K562 (cell line): ENCODE data around the gene PRCC. TPM values are rescaled to one million over a fixed set of nuclear protein-coding genes. Genes with fewer than 3 reads are reported as not detected.

Experiments
- CBX2 ChIP-seq: fragments of 200-600 bp; sonication (generic); IDR thresholded peaks from one replicate; pipeline ENCODE4 v1.6.1; 2012; ENCODE audit warnings: mild to moderate bottlenecking, low read length, inconsistent platforms; ENCODE audit not compliant: insufficient read depth, poor library complexity, severe bottlenecking
- CEBPG ChIP-seq, 3 experiments: fragments of 200-800 bp in 1 of 3; sonication (Bioruptor generic) in 1 of 3; sonication (generic) in 1 of 3; formaldehyde crosslinking in 1 of 3; IDR thresholded peaks in 2 of 3; conservative IDR thresholded peaks in 1 of 3; 2 replicates each; pipeline versions ENCODE4 v1.6.1 to v1.8.0; 2016 to 2022; ENCODE audit warnings: missing compliant biosample characterization in 2 of 3, missing genetic modification characterization in 2 of 3, mild to moderate bottlenecking in 1 of 3, missing genetic modification reagents in 1 of 3
- CHD1 ChIP-seq: fragments of 200-600 bp; sonication (generic); IDR thresholded peaks from one replicate; pipeline ENCODE4 v1.6.1; 2012; ENCODE audit warnings: mild to moderate bottlenecking, moderate library complexity, low read length, inconsistent platforms
- E2F6 ChIP-seq, 2 experiments: IDR thresholded peaks; 2 replicates each; pipeline ENCODE4 v1.6.1; 2011; ENCODE audit warnings: borderline replicate concordance in 1 of 2, control low read depth in 1 of 2, low read depth in 1 of 2, low read length in 1 of 2, mild to moderate bottlenecking in 1 of 2, mixed read lengths in 1 of 2, moderate library complexity in 1 of 2; ENCODE audit not compliant: insufficient read depth in 1 of 2, insufficient read length in 1 of 2, poor library complexity in 1 of 2, severe bottlenecking in 1 of 2; ENCODE audit errors: extremely low read depth in 1 of 2
- ID3 ChIP-seq, 2 experiments: fragments of 250-450 bp in 1 of 2; fragments of 450-650 bp in 1 of 2; sonication (Bioruptor Pico) in 1 of 2; IDR thresholded peaks; 2 replicates each; pipeline versions ENCODE4 v1.6.1 to v1.8.0; 2016 to 2021; ENCODE audit warnings: mild to moderate bottlenecking in 2 of 2, moderate library complexity in 2 of 2, missing compliant biosample characterization in 1 of 2, missing genetic modification characterization in 1 of 2
- IFI16 ChIP-seq: fragments of 250-450 bp; sonication (Bioruptor Pico); IDR thresholded peaks from 2 replicates; pipeline ENCODE4 v2.1.2; 2022; ENCODE audit warnings: mild to moderate bottlenecking, inconsistent platforms
- MLLT1 ChIP-seq, 2 experiments: fragments of 450-650 bp; IDR thresholded peaks; 2 replicates each; pipeline ENCODE4 v1.6.1; 2016
- MYNN ChIP-seq, 2 experiments: sonication (generic); formaldehyde crosslinking in 1 of 2; IDR thresholded peaks; 2 replicates each; pipeline versions ENCODE4 v1.5.0 to v1.6.1; 2016 to 2020; ENCODE audit warnings: antibody characterized with exemption in 1 of 2, missing genetic modification reagents in 1 of 2
- RBFOX2 ChIP-seq: fragments of 200-400 bp; formaldehyde crosslinking; IDR thresholded peaks from 2 replicates; pipeline ENCODE4 v1.6.1; 2017; ENCODE audit warnings: low read depth, mild to moderate bottlenecking, low read length, moderate library complexity
- RBM15 ChIP-seq: fragments of 200-400 bp; formaldehyde crosslinking; IDR thresholded peaks from 2 replicates; pipeline ENCODE4 v1.6.1; 2018; ENCODE audit warnings: mild to moderate bottlenecking, low read length, moderate library complexity; ENCODE audit not compliant: insufficient read depth
- RHOXF2B ChIP-seq: fragments of 250-450 bp; sonication (Bioruptor Pico); conservative IDR thresholded peaks from 2 replicates; pipeline ENCODE4 v1.5.1; 2021
- SFPQ ChIP-seq: fragments of 200-400 bp; formaldehyde crosslinking; IDR thresholded peaks from 2 replicates; pipeline ENCODE4 v1.6.1; 2017; ENCODE audit warnings: mild to moderate bottlenecking, low read depth, low read length, moderate library complexity
- SIN3A ChIP-seq, 2 experiments: fragments of 150-350 bp in 1 of 2; IDR thresholded peaks; 2 replicates each; pipeline ENCODE4 v1.6.1; 2011 to 2016; ENCODE audit warnings: borderline replicate concordance in 2 of 2, low read depth in 2 of 2, low read length in 2 of 2, mild to moderate bottlenecking in 2 of 2, moderate library complexity in 2 of 2; ENCODE audit not compliant: control insufficient read depth in 1 of 2
- SMAD4 ChIP-seq: fragments of 250-450 bp; sonication (Bioruptor Pico); conservative IDR thresholded peaks from 2 replicates; pipeline ENCODE4 v1.8.0; 2021; ENCODE audit warnings: inconsistent platforms, mild to moderate bottlenecking, moderate library complexity
- TBP ChIP-seq: optimal IDR thresholded peaks from 2 replicates; pipeline ENCODE3; 2011; ENCODE audit warnings: low read depth, low read length, improper control_type of control experiment
- ZFX ChIP-seq: sonication (generic); formaldehyde crosslinking; IDR thresholded peaks from 2 replicates; pipeline ENCODE4 v1.8.0; 2022; ENCODE audit warnings: mild to moderate bottlenecking, missing genetic modification reagents, moderate library complexity
- ZNF146 ChIP-seq: IDR thresholded peaks from one replicate; pipeline ENCODE4 v1.6.1; 2018; ENCODE audit warnings: missing compliant biosample characterization; ENCODE audit not compliant: unreplicated experiment
- ZNF511 ChIP-seq: sonication (generic); formaldehyde crosslinking; IDR thresholded peaks from 2 replicates; pipeline ENCODE4 v1.8.0; 2022; ENCODE audit warnings: mild to moderate bottlenecking, missing genetic modification reagents
- polyA plus RNA-seq, 8 experiments: library from polyadenylated mRNA; depleted of rRNA in 4 of 8; stranded (reverse) in 5 of 8; unstranded in 3 of 8; fragments of >200 nt; fragmentation: Nextera tagmentation in 2 of 8; fragmentation: Illumina TruSeq in 1 of 8; extraction: Ambion mirVana in 2 of 8; extraction: Trizol in 1 of 8; gene quantifications; 2 replicates each; pipeline versions ENCODE4 v1.2.1 to v1.2.3, GENCODE V29; 2011 to 2014; ENCODE audit warnings: inconsistent platforms in 1 of 8, missing spikeins in 1 of 8
- total RNA-seq, 7 experiments: library from RNA; depleted of rRNA in 6 of 7; stranded (reverse); fragments of >200 nt in 6 of 7; fragmentation: Illumina TruSeq in 2 of 7; extraction: Trizol in 2 of 7; gene quantifications; 2 replicates each; pipeline versions ENCODE4 v1.2.1 to v1.2.3, GENCODE V29; 2011 to 2021; ENCODE audit warnings: low replicate concordance in 1 of 7

Gene PRCC
- total and polyA plus RNA-seq, 9 of the 15 experiments (the other 6 are each of a cell fraction or from before 2014, with no cell fraction given) = 23.9 to 201 (median 41.1) TPM

- TF ChIP-seq MLLT1 (IDR thresholded peaks at IDR 0.05) (peak in 1 of 2 experiments; percentile 19; a peak in 2 of 4 replicates), SFPQ (no peak), CHD1 (peak; percentile 78), SIN3A (IDR thresholded peaks at IDR 0.05; ENCODE audit: borderline replicate concordance in 2 of 2, control insufficient read depth in 1 of 2, low read depth in 2 of 2, low read length in 2 of 2) (peak in 1 of 2 experiments; percentile 2; a peak in 2 of 4 replicates), RBM15 (no peak), RBFOX2 (peak; percentile 60), CBX2 (no peak), ID3 (CRISPR knock-in tag; IDR thresholded peaks at IDR 0.05) (no peak), ID3 (tag; IDR thresholded peaks at IDR 0.05) (0 out of 2 replicates have a peak, but pooled peaks have one; percentile 21), ZNF146 (no peak), RHOXF2B (no peak), ZFX (CRISPR knock-in tag) (0 out of 2 replicates have a peak, but pooled peaks have one; percentile 22), ZNF511 (CRISPR knock-in tag) (0 out of 2 replicates have a peak, but pooled peaks have one; percentile 36), SMAD4 (peak; percentile 25; the same call in 1 of the 2 replicates), MYNN (IDR thresholded peaks at IDR 0.05) (no peak), MYNN (CRISPR knock-in tag; IDR thresholded peaks at IDR 0.05) (no peak), E2F6 (IDR thresholded peaks at IDR 0.05; ENCODE audit: borderline replicate concordance in 1 of 2, extremely low read depth in 1 of 2, insufficient read depth in 1 of 2, insufficient read length in 1 of 2, low read depth in 1 of 2, low read length in 1 of 2, poor library complexity in 1 of 2, severe bottlenecking in 1 of 2) (peak in 1 of 2 experiments; percentile 65), TBP (peak; percentile 19), CEBPG (CRISPR knock-in tag; IDR thresholded peaks at IDR 0.05) (peak; percentile 84), CEBPG (tag; conservative IDR thresholded peaks at IDR 0.05 in 1 of 2, IDR thresholded peaks at IDR 0.05 in 1 of 2) (peak in 1 of 2 experiments; percentile 95; a peak in 3 of 4 replicates), IFI16 (CRISPR knock-in tag) (no peak)
Observed at GRCh38 chr1:156750711-156751450, 16.5 kb upstream of the PRCC start (continued).
